ENCODE measurements around the gene CCDC136.

DNA sequence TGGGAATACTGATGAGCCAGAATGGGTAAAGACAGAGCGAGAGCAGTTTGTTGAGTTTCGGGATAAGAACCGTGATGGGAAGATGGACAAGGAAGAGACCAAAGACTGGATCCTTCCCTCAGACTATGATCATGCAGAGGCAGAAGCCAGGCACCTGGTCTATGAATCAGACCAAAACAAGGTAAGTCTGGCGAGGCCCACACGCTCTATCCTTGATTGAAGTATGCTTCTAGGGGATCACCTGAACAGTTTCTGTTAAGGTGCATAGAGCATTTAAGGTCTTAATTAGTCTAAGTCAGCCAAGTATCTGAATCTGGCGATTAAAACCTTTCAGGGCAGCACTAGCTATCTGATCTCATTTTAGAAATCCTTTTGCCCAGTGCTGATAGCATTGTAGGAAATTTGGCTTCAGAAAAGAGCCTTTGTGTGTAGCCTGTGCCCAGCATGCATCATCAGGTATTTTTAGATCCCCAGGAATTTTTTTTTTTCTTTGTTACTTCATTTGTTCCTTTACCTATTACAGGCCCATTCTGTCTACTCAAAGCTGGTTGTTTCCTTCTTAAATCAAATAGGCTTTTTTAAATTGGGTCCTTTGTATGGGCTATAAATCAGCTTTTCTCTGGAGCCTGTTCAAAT, 24.2 kb upstream of the CCDC136 start:
- TF ChIP-seq ZNF70 (CRISPR knock-in tag; IDR thresholded peaks at IDR 0.05) (no peak), ZFP30 (CRISPR knock-in tag; IDR thresholded peaks at IDR 0.05) (no peak), ZFP3 (CRISPR knock-in tag; IDR thresholded peaks at IDR 0.05) (no peak), ZNF8 (CRISPR knock-in tag; IDR thresholded peaks at IDR 0.05) (no peak), TOX (CRISPR knock-in tag; IDR thresholded peaks at IDR 0.05; ENCODE audit: borderline replicate concordance) (no peak), SNAI2 (CRISPR knock-in tag; IDR thresholded peaks at IDR 0.05) (no peak), ISL1 (CRISPR knock-in tag; IDR thresholded peaks at IDR 0.05) (no peak), RARB (CRISPR knock-in tag; IDR thresholded peaks at IDR 0.05) (no peak)

Data from SK-N-SH treated with all-trans-retinoic acid at 6 μM for 48 hours (cell line).